B cell (primary cell): ENCODE data around the gene AEBP1. TPM values are rescaled to one million over a fixed set of nuclear protein-coding genes. Genes with fewer than 3 reads are reported as not detected.

Experiments
- ATAC-seq: fragments of 200-7000 bp; cut with Tn5 transposase; one replicate; pipeline ENCODE4 v1.10.0; 2021; ENCODE audit warnings: low read depth, mild to moderate bottlenecking, moderate number of reproducible peaks, moderate library complexity
- CTCF ChIA-PET: fragments of 350-600 bp; sonication (Branson Sonifier 250); formaldehyde crosslinking; loops from one replicate; lab custom pipeline; 2021; ENCODE audit warnings: antibody characterized with exemption, inconsistent platforms; lab: Charles Lee
- POLR2A ChIA-PET: fragments of 350-600 bp; sonication (Branson Sonifier 250); formaldehyde crosslinking; loops from one replicate; lab custom pipeline; 2021; ENCODE audit warnings: antibody characterized with exemption; lab: Charles Lee
- DNase-seq: peaks from one replicate; pipeline ENCODE4 v3.0.0; 2013
- H2AFZ ChIP-seq: 2 replicates; pipeline ENCODE4 v1.6.1; 2012; ENCODE audit warnings: mild to moderate bottlenecking, low read depth, low read length; ENCODE audit not compliant: insufficient read depth, poor library complexity, severe bottlenecking
- H3K27ac ChIP-seq, 2 donors: 1 replicate in 1 of 2; 2 replicates in 1 of 2; pipeline ENCODE4 v1.5.1; 2012 to 2013; ENCODE audit warnings: low read length in 2 of 2, mild to moderate bottlenecking in 2 of 2, moderate library complexity in 1 of 2
- H3K27me3 ChIP-seq, 4 experiments: fragments of 200-600 bp in 1 of 4; sonication (generic) in 1 of 4; replicated peaks in 1 of 4; 1 replicate in 2 of 4; 2 replicates in 2 of 4; pipeline versions ENCODE4 v1.6.1 to v1.7.0; 2013 to 2016; ENCODE audit warnings: low read length in 3 of 4, mild to moderate bottlenecking in 2 of 4, mixed read lengths in 1 of 4, moderate library complexity in 1 of 4; ENCODE audit not compliant: insufficient read depth in 4 of 4, control insufficient read depth in 3 of 4; ENCODE audit errors: control extremely low read depth in 1 of 4
- H3K36me3 ChIP-seq, 2 experiments: replicated peaks in 1 of 2; 1 replicate in 1 of 2; 2 replicates in 1 of 2; pipeline versions ENCODE4 v1.6.1 to v1.7.1; 2013; ENCODE audit warnings: low read length in 1 of 2; ENCODE audit not compliant: insufficient read depth in 2 of 2, control insufficient read depth in 1 of 2; ENCODE audit errors: control extremely low read depth in 1 of 2, extremely low read depth in 1 of 2
- H3K4me1 ChIP-seq, 2 donors: fragments of 200-600 bp in 1 of 2; sonication (generic) in 1 of 2; 1 replicate in 1 of 2; 2 replicates in 1 of 2; pipeline versions ENCODE4 v1.5.1 to v1.6.1; 2013 to 2017; ENCODE audit warnings: low read length in 2 of 2; ENCODE audit not compliant: control insufficient read depth in 2 of 2, insufficient read depth in 2 of 2
- H3K4me2 ChIP-seq: replicated peaks from 2 replicates; pipeline ENCODE3; 2012; ENCODE audit warnings: mild to moderate bottlenecking, low read depth, low read length; ENCODE audit not compliant: poor library complexity, severe bottlenecking
- H3K4me3 ChIP-seq, 5 experiments: fragments of 200-600 bp in 1 of 5; sonication (generic) in 1 of 5; 1 replicate in 3 of 5; 2 replicates in 2 of 5; pipeline versions ENCODE4 v1.5.1 to v1.7.0; 2011 to 2016; ENCODE audit warnings: low read length in 4 of 5, mild to moderate bottlenecking in 4 of 5, low read depth in 2 of 5, control low read depth in 1 of 5, moderate library complexity in 1 of 5; ENCODE audit not compliant: insufficient read depth in 1 of 5; ENCODE audit errors: control extremely low read depth in 1 of 5, extremely low read depth in 1 of 5
- H3K79me2 ChIP-seq: fragments of 200-600 bp; sonication (generic); one replicate; pipeline ENCODE4 v1.6.0; 2016; ENCODE audit warnings: low read length; ENCODE audit not compliant: control insufficient read depth, insufficient read depth
- H3K9ac ChIP-seq: fragments of 200-600 bp; sonication (generic); 2 replicates; pipeline ENCODE4 v1.6.1; 2017; ENCODE audit warnings: mild to moderate bottlenecking, low read length, moderate library complexity
- H3K9me3 ChIP-seq, 3 donors: one replicate each; pipeline versions ENCODE4 v1.6.1 to v1.7.1; 2013; ENCODE audit warnings: low read length in 2 of 3; ENCODE audit not compliant: control insufficient read depth in 2 of 3, insufficient read depth in 1 of 3; ENCODE audit errors: control extremely low read depth in 1 of 3
- H4K20me1 ChIP-seq: 2 replicates; pipeline ENCODE4 v1.6.0; 2012; ENCODE audit warnings: mild to moderate bottlenecking, low read length; ENCODE audit not compliant: insufficient read depth, control insufficient read depth, poor library complexity, severe bottlenecking
- H3K27ac Mint-ChIP-seq: one replicate; pipeline ENCODE4 v1.8.0; 2021; ENCODE audit warnings: mixed read lengths
- H3K27me3 Mint-ChIP-seq: one replicate; pipeline ENCODE4 v1.8.0; 2021; ENCODE audit warnings: mixed read lengths
- H3K4me1 Mint-ChIP-seq: one replicate; pipeline ENCODE4 v1.8.0; 2021; ENCODE audit warnings: mixed read lengths
- H3K4me3 Mint-ChIP-seq: one replicate; pipeline ENCODE4 v1.8.0; 2021; ENCODE audit warnings: mixed read lengths
- H3K9me3 Mint-ChIP-seq: one replicate; pipeline ENCODE4 v1.8.0; 2022; ENCODE audit warnings: mixed read lengths; ENCODE audit not compliant: insufficient read depth
- EZH2 ChIP-seq: IDR thresholded peaks from 2 replicates; pipeline ENCODE4 v1.6.1; 2012; ENCODE audit warnings: borderline replicate concordance, low read depth, mild to moderate bottlenecking, moderate library complexity, low read length; ENCODE audit not compliant: insufficient read depth, poor library complexity, severe bottlenecking
- WGBS: methylation state at CpG from one replicate; pipeline ENCODE4 v1.1.5; 2013; ENCODE audit warnings: missing lambda C conversion rate; ENCODE audit not compliant: insufficient coverage; 5-methylcytosine and 5-hydroxymethylcytosine counted together
- intact Hi-C: fragments of 100-400 bp; cut with micrococcal nuclease; formaldehyde crosslinking; loops from one replicate; pipeline ENCODE4 v1.10.0; 2022
- polyA plus RNA-seq: library from polyadenylated mRNA; depleted of rRNA; stranded (reverse); fragments of >200 nt; gene quantifications from 2 replicates; pipeline ENCODE4 v1.2.3, GENCODE V29; 2012
- total RNA-seq, 2 donors: library from RNA; stranded (reverse); fragments of 120-200 nt in 1 of 2; gene quantifications; 1 replicate in 1 of 2; 2 replicates in 1 of 2; pipeline versions ENCODE4 v1.2.3 to v1.2.4, GENCODE V29; 2013 to 2022
- TF ChIP-seq, protein P1 (sequence below): fragments of 200-600 bp; IDR thresholded peaks from one replicate; pipeline ENCODE4 v1.8.0; 2022; ENCODE audit warnings: antibody characterized with exemption, mild to moderate bottlenecking

AEBP1 gene
- total and polyA plus RNA-seq, 2 donors (not counting 1 experiment from before 2014, with no cell fraction given): 20.2 to 36.7 TPM

DNA sequence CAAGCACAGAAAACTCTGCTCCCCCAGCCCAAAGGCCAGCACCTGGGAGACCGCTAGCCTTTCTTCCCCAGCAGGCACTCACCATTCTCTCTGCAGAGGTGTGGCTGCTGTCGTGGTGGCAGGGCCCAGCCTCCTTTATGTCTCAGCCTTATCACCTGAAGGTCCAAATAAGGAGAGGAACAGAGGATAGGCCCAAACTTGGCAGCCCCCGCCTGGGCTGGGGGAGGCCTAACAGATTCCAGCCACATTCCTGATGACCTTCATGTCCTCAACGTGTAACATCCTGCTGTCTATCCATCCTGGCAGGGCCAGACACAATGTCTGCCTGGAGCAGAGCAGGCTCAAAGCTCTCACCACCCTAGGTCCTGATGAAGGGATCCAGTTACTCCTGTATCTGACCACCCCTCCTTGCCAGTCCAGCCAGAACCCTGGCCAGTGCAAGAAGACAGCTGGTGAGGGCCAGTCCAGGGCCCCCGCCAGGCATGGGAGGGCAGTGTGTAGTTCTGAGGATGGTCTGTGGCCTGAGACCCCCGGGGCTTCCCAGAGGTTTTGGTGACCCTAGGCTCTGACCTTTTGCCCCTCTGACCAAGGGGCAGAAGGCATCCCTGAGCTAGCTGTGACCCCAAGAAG, 37.2 kb downstream of the AEBP1 start, which contains the start of gene MYL7:
Gene MYL7, minus strand, starts transcription at position 112 of the 630 bp plus-strand sequence. Its CDS starts 27 bp downstream, at position 85.
- WGBS: 93% methylated on average over 6 of the region's 6 CpGs
- POLR2A ChIA-PET: no interaction called here
- no peak within 1 kb of the TSS for H3K4me3 ChIP-seq
- TF ChIP-seq, protein P1, sequence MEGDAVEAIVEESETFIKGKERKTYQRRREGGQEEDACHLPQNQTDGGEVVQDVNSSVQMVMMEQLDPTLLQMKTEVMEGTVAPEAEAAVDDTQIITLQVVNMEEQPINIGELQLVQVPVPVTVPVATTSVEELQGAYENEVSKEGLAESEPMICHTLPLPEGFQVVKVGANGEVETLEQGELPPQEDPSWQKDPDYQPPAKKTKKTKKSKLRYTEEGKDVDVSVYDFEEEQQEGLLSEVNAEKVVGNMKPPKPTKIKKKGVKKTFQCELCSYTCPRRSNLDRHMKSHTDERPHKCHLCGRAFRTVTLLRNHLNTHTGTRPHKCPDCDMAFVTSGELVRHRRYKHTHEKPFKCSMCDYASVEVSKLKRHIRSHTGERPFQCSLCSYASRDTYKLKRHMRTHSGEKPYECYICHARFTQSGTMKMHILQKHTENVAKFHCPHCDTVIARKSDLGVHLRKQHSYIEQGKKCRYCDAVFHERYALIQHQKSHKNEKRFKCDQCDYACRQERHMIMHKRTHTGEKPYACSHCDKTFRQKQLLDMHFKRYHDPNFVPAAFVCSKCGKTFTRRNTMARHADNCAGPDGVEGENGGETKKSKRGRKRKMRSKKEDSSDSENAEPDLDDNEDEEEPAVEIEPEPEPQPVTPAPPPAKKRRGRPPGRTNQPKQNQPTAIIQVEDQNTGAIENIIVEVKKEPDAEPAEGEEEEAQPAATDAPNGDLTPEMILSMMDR: no peak
- TF ChIP-seq EZH2: no peak
- ATAC-seq (no peak), DNase-seq (no peak)
- H3K4me1 ChIP-seq: peaks cover 9 to 13% of the 10 kb centered on the region in 2 donors
- no peak within 1 kb of the TSS for H3K27ac ChIP-seq
- Mint-ChIP-seq H3K4me3 (no peak within 1 kb of the TSS), H3K27me3 (no peaks in the 10 kb centered on the region), H3K4me1 (peaks cover 8% of the 10 kb centered on the region), H3K9me3 (no peaks in the 10 kb centered on the region), H3K27ac (no peak within 1 kb of the TSS)
- H3K79me2 ChIP-seq: no peaks in the 10 kb centered on the region
- no peaks in the 10 kb centered on the region for H3K9me3 ChIP-seq
- intact Hi-C loops: no loop called here
- H3K9ac ChIP-seq: no peak within 1 kb of the TSS
- no peaks in the 10 kb centered on the region for H4K20me1 ChIP-seq
- H2AFZ ChIP-seq: no peak within 1 kb of the TSS
- CTCF ChIA-PET: interaction anchor here (0.6 kb wide), 1 partner anchor 1169 kb away, joined by 3 read pairs; no protein-coding TSS in a partner anchor
- no peak within 1 kb of the TSS for H3K4me2 ChIP-seq
- peaks cover 0 to 20% (median 6%) of the 10 kb centered on the region in 4 experiments for H3K27me3 ChIP-seq
- H3K36me3 ChIP-seq: no peaks in the 10 kb centered on the region

DNA sequence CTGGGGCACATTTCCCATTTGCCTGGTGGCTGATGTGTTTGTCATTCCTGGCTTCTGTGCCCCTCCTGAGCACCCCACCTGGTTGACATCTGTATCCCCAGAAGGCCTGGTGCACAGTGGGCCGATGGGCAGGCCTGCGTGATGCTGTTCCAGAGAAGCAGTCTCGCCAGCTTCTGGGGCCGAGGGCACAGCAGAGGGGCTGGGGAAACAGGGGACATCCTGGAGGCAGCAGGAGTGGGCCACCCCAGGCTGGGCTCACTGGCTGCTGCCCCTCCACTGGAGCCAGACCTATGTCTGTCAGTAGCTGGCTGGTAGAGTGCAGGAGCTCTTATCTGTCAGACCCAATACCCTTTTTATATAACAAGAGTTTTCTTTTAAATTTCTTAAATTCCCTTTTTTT, 37.9 kb downstream of the AEBP1 start:
- peaks cover 9% of the 10 kb centered on the region for H3K4me1 Mint-ChIP-seq
- H4K20me1 ChIP-seq: no peaks in the 10 kb centered on the region
- H3K79me2 ChIP-seq: no peaks in the 10 kb centered on the region
- H3K27me3 Mint-ChIP-seq: no peaks in the 10 kb centered on the region
- 100% methylated on average over 4 of the region's 4 CpGs for whole genome bisulfite sequencing
- no peaks in the 10 kb centered on the region for H3K9me3 Mint-ChIP-seq
- ATAC-seq (no peak), DNase-seq (no peak)
- H3K27ac ChIP-seq: no peak overlapping the region
- H3K4me2 ChIP-seq: no peak overlapping the region
- no peaks in the 10 kb centered on the region for H3K9me3 ChIP-seq
- H2AFZ ChIP-seq: no peak overlapping the region
- H3K4me3 Mint-ChIP-seq: no peak overlapping the region
- H3K4me1 ChIP-seq: peaks cover 13 to 17% of the 10 kb centered on the region in 2 donors
- no peak overlapping the region for H3K27ac Mint-ChIP-seq
- POLR2A ChIA-PET: no interaction called here
- intact Hi-C loops: no loop called here
- H3K27me3 ChIP-seq: peaks cover 0 to 24% (median 6%) of the 10 kb centered on the region in 4 experiments
- TF ChIP-seq, protein P1: no peak
- TF ChIP-seq EZH2: no peak
- CTCF ChIA-PET: interaction anchor here (0.6 kb wide), 1 partner anchor 1170 kb away, joined by 3 read pairs; no protein-coding TSS in a partner anchor
- no peak overlapping the region for H3K4me3 ChIP-seq
- H3K36me3 ChIP-seq: no peaks in the 10 kb centered on the region
- H3K9ac ChIP-seq: no peak overlapping the region
